ENCODE results near the gene TSGA10. TPM values are rescaled to one million over a fixed set of nuclear protein-coding genes. Genes with fewer than 3 reads are reported as not detected.
"Not testable (repeated sequence)": the region's sequence is repeated elsewhere in the genome, so short reads cannot be mapped to it uniquely, and the experiment has no call there.

Gene TSGA10
- total RNA-seq, 1 experiment from 2014 or later = 10.5 TPM

DNA sequence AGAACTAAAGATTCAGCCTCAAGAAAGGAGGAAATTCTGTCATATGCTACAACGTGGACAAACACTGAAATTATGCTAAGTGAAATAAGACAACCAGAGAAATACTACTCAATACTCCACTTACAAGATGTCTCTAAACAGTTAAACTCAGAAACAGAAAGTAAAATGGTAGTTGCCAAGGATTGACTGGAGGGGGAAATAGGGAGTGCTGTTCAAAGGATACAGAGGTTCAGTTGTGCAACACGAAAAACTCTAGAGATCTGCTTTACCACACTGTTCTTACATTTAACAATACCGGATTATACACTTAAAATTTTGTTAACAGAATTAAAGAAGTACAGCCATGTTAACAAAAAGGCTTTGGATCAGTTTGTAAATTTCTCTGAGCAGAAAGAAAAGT lies 53.0 kb downstream of the TSGA10 start:
- DNase-seq (ENCODE audit: low read depth, low spot score) = peak; percentile 62
- in situ Hi-C loops (cut with HindIII; ENCODE audit: low pct_unique_long_range_greater_than_20kb, low sequenced_read_pairs) = no loop called here

DNA sequence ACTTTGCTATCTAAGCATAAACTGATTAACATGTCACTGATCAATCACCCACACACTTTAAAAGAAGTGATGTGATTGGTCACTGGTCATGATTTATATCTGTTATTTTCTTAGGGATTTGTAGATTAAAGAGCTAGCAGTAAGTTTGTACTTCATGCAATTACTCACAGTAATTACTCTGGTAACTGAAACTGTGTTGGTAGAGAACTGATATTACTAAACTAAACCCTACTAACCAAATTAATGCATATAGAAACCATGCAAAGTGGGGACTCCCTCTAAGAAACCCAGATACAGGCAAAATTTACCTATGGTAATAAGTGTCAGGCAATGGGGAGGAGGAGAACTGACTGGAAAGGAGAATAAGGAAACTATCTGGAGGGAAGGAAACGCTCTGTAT lies 58.0 kb downstream of the TSGA10 start:
- in situ Hi-C loops (cut with HindIII; ENCODE audit: low pct_unique_long_range_greater_than_20kb, low sequenced_read_pairs) = no loop called here

DNA sequence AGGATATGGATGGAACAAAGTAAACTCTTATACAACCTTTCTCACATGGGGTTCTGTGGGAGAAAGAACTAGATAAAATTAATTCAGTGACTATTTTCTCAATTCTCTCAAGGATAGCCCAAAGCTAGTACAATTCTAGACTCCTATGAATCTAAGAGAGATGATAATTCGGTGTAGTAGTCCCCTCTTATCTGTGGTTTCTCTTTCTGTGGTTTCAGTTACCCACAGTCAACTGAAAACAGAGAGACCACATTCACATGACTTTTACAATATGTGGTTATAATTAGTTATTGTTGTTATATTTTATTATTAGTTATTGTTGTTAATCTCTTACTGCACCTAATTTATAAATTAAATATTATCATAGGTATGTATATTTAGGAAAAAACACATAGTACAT lies 66.7 kb downstream of the TSGA10 start:
- in situ Hi-C loops (cut with HindIII; ENCODE audit: low pct_unique_long_range_greater_than_20kb, low sequenced_read_pairs) = no loop called here
- DNase-seq (ENCODE audit: low read depth, low spot score) = no peak

More for the DNA sequence above, 58.0 kb downstream of the TSGA10 start:
- no peak for DNase-seq (ENCODE audit: low read depth, low spot score)

DNA sequence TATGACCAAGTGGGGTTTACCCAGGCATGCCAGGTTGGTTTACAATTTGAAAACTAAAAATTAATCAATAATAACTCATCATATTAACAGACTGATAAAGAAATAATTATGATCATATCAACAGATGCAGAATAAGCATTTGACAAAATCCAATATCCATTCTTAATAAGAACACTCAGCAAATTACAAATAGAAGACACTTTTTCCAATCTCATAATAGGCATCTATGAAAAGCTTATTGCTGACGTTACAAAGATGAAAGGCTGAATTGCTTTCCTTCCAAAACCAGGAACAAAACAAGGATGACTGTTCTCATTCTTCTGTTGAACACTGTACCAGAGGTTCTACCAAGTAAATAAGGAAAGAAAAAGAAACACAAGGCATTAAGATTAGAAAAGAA lies 68.4 kb downstream of the TSGA10 start:
- DNase-seq (ENCODE audit: low read depth, low spot score) = no peak
- in situ Hi-C loops (cut with HindIII; ENCODE audit: low pct_unique_long_range_greater_than_20kb, low sequenced_read_pairs) = no loop called here

DNA sequence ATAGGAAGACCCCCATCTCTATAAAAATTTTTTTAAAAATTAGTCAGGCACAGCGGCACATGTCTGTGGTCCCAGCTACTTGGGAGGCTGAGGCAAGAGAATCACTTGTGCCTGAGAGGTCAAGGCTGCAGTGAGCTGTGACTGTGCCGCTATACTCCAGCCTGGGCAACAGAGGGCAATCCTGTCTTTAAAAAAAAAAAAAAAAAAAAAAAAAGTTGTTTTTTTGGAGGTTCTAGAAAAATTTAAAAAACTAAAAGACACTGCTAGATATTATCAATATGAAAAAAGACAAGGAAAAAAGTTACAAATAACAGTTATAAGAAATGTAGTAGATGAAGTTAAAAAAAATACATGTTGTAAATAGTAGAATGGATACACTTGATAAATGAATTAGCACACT lies 69.3 kb downstream of the TSGA10 start:
- DNase-seq (ENCODE audit: low read depth, low spot score) = peak; percentile 51
- in situ Hi-C loops (cut with HindIII; ENCODE audit: low pct_unique_long_range_greater_than_20kb, low sequenced_read_pairs) = no loop called here

DNA sequence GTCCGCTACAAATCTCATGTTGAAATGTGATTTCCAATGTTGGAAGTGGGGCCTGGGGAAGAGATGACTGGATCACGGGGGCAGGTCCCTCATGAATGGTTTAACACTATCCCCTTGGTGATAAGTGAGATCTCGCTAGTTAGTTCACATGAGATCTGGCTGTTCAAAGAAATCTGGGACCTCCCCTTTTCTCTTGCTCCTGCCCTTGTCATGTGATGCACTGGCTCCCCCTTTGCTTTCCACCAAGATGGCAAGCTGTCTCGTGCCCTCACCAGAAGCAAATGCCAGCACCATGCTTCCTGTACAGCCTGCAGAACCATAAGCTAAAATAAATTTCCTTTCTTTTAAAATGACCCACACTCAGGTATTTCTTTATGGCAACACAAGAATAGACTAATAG lies 70.5 kb downstream of the TSGA10 start:
- peak; percentile 27 for DNase-seq (ENCODE audit: low read depth, low spot score)
- in situ Hi-C loops (cut with HindIII; ENCODE audit: low pct_unique_long_range_greater_than_20kb, low sequenced_read_pairs) = no loop called here

DNA sequence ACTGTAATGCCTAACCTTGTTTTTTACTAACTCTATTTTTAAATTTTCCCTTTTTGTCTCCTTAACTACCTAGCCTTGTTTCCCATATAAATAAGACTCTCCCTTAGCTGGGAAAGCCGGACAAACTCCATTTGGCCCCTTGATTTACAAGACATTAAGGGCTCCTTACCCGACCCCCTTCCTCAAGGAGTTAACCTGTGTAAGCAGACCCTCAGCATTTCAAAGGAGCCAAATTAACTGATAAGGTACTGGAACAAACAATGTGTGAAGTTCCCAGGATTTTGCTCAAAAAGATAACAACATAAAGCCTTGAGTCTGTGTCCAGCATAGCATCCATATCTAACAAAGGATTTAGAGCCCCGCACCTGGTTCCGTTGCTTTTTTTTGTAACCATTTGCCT lies 72.9 kb downstream of the TSGA10 start:
- in situ Hi-C loops (cut with HindIII; ENCODE audit: low pct_unique_long_range_greater_than_20kb, low sequenced_read_pairs) = no loop called here
- no peak for DNase-seq (ENCODE audit: low read depth, low spot score)

DNA sequence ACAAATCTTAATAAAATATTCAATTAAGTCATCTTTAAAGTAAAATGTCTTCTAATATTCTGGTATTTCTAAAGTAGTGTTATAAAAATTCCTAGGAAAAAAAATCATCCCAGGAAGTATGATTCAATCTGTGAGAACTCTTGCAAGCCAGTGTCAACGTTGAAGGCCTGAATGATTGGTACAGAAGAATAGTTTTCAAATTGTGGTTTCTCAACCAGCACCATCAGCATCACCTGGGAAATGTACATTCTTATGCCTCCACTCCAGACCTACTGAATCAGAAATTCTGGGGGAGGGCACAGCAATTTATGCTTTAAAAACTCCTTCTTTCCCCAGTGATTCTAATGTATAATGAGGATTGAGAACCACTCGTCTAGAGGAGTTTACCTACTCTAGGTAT lies 75.5 kb downstream of the TSGA10 start:
- no peak for DNase-seq (ENCODE audit: low read depth, low spot score)
- in situ Hi-C loops (cut with HindIII; ENCODE audit: low pct_unique_long_range_greater_than_20kb, low sequenced_read_pairs) = no loop called here

DNA sequence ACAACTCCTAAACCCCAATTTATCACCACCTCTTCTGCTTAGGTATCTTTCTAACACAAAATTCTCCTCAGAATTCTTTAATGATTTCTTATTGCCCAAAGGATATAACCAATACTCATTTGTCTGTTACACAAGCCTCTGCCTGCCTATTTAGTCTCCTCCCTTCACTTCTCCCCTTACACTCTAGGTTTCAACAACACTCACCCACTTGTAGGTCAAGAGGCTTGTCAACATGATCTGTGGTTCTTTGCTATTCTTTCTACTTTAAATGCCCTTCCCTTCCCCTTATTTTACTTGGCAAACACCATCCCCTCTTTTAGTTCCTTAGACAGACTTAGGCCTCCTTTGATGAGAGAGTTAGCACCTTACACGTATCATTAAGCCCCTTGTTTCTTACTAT lies 82.2 kb downstream of the TSGA10 start:
- DNase-seq (ENCODE audit: low read depth, low spot score) = no peak
- in situ Hi-C loops (cut with HindIII; ENCODE audit: low pct_unique_long_range_greater_than_20kb, low sequenced_read_pairs) = no loop called here

DNA sequence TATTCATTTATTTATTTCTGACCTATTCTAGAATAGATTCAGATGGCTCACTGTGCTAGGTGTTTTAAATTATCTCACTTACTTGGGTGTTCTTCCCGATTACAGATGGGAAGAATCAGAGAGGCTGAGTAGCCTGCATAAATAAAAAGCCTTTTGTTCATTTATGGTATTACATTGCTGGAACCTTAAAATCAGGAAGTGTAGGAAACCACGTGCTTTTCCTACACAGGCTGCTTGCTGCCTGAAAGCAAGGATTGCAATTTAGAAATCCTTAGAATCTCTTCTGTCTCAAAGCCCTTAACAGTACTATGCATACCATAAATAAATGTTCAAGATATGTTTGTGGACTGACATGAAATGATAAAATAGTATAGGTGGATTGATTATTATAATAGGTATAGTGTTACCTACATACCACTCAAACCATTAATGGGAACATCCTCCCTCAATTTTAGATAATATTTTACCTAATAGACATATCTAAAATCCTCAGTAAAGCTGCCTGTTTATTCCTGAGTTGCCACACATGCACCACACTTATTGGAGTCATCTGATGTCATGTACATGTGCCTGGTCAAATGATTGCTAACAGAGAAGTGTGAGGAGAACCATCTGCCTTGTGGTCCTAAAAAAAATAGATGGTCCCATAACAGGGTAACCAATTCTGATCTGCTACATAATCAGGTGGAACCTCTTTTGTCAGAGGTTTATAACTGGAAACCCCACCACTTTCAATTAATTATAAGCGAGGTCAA lies 86.7 kb downstream of the TSGA10 start:
- in situ Hi-C loops (cut with HindIII; ENCODE audit: low pct_unique_long_range_greater_than_20kb, low sequenced_read_pairs) = no loop called here
- peak; percentile 73 for DNase-seq (ENCODE audit: low read depth, low spot score)

DNA sequence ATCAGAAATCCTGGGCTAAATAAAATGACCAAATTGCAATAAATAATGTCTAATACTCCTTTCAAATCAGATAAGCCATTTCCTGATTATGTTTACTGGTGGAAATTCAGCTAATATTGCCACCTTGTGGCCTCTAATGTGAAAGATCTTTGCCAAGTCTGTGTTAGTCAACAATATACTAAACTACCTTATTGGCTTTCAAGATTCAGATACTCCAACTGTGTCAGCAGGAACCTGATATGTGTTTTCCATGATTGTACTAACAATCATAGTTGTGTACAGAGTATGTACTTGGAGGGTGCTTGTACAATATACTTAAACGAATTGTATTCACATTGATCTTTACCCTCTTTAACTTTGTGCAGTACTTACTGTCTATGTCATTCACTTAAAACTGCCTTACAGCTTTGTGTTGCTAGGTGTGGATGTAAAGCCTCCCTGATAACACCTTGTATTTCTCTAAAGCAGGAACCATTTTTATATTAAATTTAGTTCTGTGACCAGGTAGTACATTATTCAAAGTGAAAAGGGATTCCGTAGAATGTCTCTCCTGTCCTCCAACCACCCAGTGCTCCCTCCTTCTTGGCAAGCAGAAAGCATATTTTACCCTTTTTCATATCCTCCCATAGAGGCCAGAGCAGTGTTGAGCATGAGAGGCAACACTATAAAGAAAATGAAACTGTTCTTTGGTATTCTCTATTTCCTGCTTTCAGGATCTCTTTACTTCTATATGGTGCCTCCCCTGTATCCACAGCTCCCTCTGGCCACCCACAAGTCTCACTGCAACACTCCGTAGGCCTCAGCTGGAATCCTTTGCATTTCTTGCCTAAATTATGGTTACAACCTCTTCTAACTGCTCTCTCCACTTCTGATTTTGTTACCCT lies 88.4 kb downstream of the TSGA10 start:
- in situ Hi-C loops (cut with HindIII; ENCODE audit: low pct_unique_long_range_greater_than_20kb, low sequenced_read_pairs) = no loop called here

DNA sequence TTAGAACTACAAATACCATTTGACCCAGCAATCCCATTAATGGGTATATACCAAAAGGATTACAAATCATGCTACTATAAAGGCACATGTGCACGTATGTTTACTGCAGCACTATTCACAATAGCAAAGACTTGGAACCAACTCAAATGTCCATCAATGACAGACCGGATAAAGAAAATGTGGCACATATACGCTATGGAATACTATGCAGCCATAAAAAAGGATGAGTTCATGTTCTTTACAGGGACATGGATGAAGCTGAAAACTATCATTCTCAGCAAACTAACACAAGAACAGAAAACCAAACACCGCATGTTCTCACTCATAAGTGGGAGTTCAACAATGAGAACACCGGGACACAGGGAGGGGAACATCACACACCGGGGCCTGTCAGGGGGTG lies 105.6 kb downstream of the TSGA10 start:
- in situ Hi-C loops (cut with HindIII; ENCODE audit: low pct_unique_long_range_greater_than_20kb, low sequenced_read_pairs) = not testable (repeated sequence)

More for the DNA sequence above, 88.4 kb downstream of the TSGA10 start:
- peak; percentile 76 for DNase-seq (ENCODE audit: low read depth, low spot score)

DNA sequence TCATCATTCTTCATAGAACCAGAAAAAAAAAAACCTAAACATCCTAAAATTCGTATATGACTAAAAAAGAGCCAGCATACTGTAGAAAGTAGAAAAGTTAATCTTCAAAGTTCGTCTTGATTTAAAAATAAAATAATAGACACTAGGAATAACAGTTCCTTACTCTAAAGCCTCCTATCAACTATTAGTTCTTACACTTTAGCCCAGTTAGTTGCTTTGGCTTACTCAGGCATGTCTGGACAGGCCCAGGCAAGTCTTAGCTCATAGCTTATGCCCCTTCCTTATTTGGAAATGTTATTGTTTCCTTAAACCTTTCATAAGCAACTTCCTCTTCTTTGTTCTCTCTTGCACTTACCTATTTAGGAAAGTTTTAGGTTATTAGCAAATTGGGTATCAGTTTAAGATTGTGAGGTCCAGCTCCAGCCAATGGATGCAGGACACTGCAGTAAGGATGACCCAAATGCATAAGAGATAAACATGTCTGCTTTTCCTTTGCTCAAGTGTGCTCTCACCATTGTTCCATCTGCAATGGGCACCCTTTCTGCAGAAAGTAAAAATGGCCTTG lies 113.9 kb downstream of the TSGA10 start:
- in situ Hi-C loops (cut with HindIII; ENCODE audit: low pct_unique_long_range_greater_than_20kb, low sequenced_read_pairs); DNase-seq (ENCODE audit: low read depth, low spot score): not testable (repeated sequence)

More for the DNA sequence above, 105.6 kb downstream of the TSGA10 start:
- not testable (repeated sequence) for DNase-seq (ENCODE audit: low read depth, low spot score)

DNA sequence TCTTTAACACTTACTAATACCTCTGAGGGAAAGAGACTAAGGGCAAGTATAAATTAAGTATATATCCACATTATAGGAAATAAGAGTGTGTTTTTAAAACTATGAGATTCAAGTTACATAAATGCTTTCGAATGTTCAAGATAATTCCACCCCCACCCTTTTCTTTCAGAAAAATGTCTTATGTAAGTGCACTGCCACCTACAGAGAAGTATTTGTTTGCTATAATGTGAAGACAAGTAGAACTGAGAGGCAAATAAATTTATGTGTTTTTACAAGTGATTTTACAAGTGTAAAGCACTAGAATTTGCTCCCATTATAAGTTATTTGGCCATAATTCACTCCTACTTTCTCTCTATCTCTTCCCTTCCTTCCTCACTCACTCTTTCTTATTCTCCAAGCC lies 118.8 kb downstream of the TSGA10 start:
- in situ Hi-C loops (cut with HindIII; ENCODE audit: low pct_unique_long_range_greater_than_20kb, low sequenced_read_pairs) = no loop called here
- DNase-seq (ENCODE audit: low read depth, low spot score) = peak; percentile 3

DNA sequence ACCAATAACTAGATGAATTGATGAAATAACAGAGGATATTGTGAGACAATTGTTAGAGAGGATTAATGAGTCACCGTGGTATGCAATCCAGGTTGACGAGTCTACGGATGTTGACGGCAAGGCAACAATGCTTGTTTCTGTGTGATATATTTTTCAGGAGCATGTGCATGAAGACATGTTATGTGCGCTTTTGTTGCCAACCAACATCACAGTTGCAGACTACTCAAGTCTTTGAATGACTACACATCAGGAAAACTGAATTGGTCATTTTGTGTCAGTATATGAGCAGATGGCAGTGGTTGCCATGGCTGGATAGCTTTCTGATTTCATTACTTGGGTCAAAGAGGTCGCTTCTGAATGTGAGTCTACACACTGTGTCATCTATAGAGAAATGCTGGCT lies 122.0 kb downstream of the TSGA10 start:
- no peak for DNase-seq (ENCODE audit: low read depth, low spot score)
- in situ Hi-C loops (cut with HindIII; ENCODE audit: low pct_unique_long_range_greater_than_20kb, low sequenced_read_pairs) = no loop called here

DNA sequence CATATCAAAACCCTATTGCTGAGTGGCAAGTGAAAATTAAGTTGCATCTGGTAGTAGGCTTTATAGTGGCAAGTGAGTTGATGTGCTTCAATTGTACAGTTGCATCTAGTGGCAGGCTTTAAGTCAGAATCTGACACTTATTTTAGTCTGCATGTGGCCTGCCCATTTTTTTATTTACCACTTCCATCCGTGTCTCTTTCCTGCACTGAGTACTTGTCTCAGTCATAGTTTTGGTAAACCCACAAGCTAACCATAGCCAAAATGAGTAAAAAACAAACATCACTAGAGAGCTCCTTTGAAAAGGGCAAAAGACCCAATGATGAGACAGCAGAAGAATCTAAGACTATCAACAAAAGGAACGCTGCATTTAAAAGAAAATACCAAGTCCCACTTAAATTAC lies 122.7 kb downstream of the TSGA10 start:
- DNase-seq (ENCODE audit: low read depth, low spot score) = no peak
- in situ Hi-C loops (cut with HindIII; ENCODE audit: low pct_unique_long_range_greater_than_20kb, low sequenced_read_pairs) = no loop called here

DNA sequence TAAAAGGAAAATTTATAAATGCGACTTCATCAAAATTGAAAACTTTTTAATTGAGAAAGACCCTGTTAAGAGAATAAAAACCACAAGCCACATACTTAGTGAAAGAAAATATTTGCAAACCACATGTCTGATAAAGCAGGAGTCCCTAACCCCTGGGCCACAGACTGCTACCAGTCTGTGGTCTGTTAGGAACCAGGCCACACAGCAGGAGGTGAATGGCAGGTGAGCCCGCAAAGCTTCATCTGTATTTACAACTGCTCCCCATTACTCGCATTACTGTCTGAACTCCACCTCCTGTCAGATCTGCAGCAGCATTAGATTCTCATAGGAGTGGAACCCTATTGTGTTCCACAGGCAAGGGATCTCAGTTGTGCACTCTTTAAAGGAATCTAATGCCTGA lies 123.3 kb downstream of the TSGA10 start:
- DNase-seq (ENCODE audit: low read depth, low spot score) = no peak
- in situ Hi-C loops (cut with HindIII; ENCODE audit: low pct_unique_long_range_greater_than_20kb, low sequenced_read_pairs) = no loop called here

DNA sequence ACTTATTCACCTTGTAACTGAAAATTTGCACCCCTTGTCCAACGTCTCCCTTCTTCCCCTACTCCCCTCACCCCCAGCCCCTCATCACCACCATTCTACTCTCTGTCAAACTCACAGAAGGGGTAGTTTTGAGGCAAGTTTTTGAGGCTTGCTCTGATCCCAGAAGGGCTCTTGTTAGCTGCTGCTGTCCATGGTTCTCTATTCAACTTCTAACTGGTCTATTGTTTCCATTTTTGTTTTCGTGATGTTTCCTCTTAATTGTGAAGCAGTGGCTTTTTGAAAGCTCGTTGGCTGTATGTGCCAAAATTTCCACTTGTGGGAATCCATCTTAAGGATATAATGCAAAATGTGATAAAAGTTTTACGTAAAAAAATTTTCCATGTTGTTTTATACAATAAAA lies 126.2 kb downstream of the TSGA10 start:
- no peak for DNase-seq (ENCODE audit: low read depth, low spot score)
- in situ Hi-C loops (cut with HindIII; ENCODE audit: low pct_unique_long_range_greater_than_20kb, low sequenced_read_pairs) = no loop called here

Data from SK-MEL-5 (cell line).